C1 segment of cervical spinal cord (tissue), 14 donors: Measurements from ENCODE around the gene MS4A6A.
"Not testable (repeated sequence)": the region's sequence is repeated elsewhere in the genome, so short reads cannot be mapped to it uniquely, and the experiment has no call there.

Experiments used
- DNase-seq, 14 donors: peaks; one replicate each; lab custom pipeline; 2025; lab: John Stamatoyannopoulos, UW

MS4A6A gene, protein sequence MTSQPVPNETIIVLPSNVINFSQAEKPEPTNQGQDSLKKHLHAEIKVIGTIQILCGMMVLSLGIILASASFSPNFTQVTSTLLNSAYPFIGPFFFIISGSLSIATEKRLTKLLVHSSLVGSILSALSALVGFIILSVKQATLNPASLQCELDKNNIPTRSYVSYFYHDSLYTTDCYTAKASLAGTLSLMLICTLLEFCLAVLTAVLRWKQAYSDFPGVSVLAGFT

DNA sequence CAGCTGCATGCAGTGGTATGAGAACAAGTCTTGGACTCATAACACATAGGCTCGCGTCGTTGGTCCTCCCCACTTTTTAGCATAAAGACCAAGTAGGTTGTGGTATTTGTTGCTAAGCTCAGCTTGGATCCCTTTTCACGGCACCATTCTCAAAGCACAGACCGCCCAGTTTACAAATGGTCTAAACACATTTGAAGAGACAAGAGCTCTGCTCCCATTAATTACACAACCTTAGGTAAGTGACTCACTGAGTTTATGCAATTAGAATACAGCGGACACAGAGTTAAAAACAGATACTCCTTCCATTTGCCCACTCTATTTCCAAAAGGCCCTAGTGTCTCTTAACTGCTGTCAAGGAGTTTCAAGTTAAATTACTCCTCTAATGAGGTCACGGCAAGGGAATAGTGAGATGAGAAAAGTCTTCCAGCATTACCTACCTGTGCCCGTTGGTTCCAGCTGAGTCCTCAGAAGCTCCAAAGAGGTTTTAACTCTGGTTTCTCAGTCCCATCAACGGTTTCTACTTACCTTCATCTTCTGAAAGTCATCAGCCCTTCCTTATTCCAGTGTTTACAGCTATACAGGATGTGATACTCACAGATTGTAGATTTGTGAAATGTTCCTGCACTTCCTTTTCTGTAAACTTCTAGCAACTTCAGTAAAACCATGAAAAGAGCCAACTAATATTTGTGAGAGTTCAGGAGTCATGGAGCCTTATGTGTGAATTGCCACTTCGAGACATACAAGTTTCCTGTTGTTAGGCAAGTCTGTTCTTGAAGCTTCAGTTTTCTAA lies at the start of gene MS4A6A:
TSS of gene MS4A6A (minus strand) at position 543 of the 790 bp plus-strand sequence. CDS start 1,356 bp downstream, outside the sequence.
- no peak for DNase-seq

DNA sequence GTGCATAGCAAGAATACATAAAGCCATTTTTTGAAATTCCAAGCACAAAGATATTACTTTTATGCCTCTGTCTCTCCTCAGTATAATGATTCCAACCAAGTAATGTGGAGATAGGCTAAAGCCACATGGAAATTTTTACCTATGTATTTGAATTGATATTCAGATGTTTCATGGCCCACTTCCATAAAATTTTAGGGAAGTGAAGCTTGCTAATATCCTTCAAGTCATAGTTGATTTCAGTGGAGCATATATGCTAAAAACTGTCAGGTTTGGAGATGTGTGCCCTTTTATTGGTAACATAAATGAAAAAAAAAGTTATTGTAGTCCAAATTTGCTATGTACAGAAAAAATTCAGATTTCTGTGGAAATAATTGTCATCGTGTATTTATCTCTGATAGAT lies 47.8 kb upstream of the MS4A6A start:
- no peak for DNase-seq

DNA sequence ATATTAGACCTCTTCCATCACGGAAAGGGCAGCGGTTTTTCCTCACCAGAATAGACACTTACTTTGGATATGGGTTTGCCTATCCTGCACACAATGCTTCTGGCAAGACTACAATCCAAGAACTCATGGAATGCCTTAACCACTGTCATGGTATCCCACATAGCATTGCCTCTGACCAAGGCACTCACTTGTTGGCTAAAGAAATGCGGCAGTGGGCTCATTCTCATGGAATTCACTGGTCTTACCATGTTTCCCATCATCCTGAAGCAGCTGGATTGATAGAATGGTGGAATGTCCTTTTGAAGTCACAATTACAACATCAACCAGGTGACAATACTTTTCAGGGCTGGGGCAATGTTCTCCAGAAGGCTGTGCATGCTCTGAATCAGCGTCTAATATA lies 39.3 kb upstream of the MS4A6A start:
- no peak for DNase-seq

DNA sequence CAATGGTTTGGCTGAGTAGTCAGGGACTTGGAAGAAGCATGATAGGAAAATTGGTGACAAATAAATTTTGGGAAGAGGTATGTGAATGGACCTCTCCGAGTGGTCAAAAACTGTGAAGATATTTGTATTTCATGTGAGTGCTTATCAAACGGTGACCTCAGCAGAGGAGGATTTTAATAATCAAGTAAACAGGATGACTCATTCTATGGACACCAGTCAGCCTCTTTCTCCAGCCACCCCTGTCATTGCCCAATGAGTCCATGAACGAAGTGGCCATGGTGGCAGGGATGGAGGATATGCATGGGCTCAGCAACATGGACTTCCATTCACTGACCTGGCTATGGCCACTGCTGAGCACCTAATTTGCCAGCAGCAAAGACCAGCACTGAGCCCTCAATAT lies 38.8 kb upstream of the MS4A6A start:
- no peak for DNase-seq

DNA sequence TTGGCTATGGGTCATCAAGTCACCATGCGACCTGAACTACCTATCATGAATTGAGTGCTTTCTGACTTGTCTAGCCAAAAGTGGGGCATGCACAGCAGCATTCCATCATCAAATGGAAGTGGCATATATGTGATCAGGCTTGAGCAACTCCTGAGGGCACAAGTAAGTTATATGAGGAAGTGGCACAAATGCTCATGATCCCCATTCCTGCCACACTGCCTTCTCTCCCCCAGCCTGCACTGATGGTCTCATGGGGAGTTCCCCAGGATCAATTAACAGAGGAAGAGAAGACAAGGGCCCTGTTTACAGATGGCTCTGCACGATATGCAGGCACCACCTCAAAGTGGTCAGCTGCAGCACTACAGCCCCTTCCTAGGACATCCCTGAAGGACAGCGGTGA lies 38.3 kb upstream of the MS4A6A start:
- no peak for DNase-seq

DNA sequence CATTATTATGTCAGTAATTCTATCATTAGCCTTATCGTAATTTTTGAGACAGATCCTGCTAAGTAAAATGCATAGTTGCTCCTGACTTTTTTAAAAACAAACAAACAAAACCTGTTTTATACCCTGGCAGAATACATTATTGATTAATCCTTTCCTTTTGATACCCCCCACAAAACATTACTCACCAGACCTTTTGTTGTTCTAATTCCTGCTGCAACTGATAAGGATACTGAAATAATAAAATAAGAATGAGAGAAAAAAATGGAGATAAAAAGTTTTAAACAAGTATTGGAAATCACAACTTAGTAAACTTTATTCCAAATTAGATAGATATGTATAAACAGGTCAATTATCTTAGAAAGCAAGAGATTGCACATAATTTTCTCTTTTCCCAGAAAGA lies 31.5 kb upstream of the MS4A6A start:
- DNase-seq, result no peak

DNA sequence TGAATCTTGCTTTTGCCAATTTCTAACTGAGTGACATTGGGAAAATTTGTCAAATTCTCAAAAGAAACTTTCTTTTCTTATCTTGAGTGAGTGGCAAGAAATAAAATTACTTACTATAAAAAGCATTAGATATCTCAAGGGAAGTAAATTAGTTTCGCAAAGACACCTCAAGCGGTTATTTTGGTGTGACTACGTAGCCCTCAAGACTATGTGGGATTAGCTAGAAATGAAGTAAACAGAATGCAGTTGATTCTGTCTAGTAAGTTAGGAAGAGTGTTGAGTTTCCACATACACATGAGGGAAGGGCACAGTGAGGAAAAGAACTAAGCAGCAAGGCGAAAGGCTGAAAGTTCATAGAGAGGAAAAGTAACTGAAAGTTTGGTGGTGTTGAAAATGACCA lies 28.3 kb upstream of the MS4A6A start:
- DNase-seq, result no peak

DNA sequence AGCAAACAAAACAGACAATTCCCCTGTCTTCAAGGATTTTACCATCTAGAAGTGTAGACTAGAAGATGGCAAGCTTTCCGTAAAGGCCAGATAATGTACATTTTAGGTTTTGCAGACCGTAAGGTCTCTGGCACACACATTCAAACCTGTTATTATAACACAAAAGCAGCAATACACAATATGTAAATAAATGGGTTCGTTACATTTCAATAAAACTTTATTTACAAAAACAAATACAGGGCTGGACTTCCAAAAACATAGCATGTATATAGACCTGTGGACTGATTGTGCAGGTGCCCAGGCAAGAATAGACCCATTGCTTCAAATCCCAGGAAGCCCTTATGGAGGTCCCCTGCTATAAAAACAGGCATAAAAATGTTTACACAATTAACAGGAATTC lies 27.1 kb upstream of the MS4A6A start:
- no peak for DNase-seq

DNA sequence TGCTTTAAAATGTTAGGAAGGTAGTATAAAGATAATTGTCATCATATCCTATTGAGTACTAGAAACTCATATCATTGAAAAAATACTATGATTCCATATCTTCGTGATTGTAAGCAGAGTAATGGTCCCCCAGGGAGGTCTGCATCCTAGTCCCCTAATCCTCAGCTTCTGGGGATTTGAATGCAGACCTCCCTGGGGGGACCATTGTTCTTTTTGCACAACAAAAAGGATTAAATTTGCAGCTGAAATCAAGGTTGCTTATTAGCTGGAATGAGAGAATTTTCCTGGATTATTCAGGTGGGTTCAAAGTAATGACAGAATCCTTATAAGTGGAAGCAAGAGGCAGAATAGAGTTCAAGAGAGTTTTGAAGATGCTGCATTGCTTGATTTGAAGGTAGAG lies 26.1 kb upstream of the MS4A6A start:
- DNase-seq, result no peak

DNA sequence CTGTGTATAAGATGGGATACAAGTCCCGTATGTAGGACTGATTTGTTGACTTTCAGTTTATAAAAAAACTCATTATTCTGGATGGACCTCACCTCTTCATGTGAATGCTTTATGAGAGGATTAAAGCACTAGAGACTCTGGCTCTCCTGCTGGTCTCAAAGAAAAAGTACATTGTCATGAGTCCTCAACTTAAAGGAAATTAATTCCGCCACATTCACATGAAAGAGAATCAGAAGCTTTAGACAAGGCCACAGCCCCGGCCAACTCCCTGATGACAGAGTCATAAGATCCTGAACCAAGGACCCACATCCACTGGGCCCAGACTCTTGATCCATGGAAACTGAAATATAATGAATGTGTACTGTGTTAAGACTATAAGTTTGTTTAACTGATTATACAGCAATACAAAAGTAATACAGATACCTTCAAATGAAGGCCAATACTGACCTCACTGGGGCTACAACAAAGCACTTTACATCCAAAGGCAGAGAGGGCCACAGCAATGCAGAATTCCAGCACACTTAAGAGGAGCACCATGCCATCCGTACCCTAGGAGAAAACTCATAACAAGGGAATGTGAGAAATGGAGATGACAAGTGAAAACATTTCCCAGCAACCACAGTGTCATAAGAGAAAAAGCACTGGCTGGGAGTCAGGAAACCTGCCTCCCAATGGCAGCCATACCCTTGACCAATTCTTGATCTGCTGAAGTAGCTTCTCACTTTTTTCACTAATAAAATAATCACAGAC lies 25.4 kb upstream of the MS4A6A start:
- no peak for DNase-seq

DNA sequence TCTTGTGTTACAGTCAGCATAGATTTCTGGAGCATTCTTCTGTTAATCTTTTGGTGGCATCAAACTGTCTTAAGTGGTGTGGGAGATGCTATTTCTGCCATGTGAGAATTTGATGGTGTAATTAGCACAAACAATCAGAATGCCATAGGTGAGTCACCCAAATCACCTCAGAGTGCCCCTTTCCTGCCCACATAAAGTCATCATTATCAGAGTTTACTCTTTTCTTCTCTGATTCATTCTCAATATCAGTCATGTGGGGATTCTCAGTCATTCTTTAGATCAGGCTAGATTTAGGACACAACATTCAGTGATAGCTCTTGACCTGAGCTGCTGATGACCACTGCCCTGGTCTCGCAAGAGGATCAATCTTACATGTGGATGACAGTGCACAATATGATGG lies 23.7 kb upstream of the MS4A6A start:
- DNase-seq, result no peak

DNA sequence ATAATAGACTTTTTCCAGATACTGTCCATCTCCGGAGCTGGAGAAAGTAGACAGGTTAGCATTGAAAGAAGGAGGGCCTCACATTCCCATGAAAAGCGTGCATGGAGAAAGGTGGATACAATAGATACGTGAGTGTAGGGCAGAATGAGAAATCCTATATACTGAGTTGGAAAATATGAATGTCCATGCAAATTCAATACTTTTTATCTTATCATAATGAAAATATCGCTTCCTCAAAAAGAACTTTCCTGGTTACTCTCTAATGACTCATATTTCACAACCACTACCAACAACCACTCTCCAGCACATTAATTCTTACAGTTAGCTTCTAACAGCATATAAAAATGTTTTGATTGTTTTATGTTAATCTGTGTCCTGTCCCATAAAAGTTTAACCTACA lies 22.0 kb upstream of the MS4A6A start:
- no peak for DNase-seq

DNA sequence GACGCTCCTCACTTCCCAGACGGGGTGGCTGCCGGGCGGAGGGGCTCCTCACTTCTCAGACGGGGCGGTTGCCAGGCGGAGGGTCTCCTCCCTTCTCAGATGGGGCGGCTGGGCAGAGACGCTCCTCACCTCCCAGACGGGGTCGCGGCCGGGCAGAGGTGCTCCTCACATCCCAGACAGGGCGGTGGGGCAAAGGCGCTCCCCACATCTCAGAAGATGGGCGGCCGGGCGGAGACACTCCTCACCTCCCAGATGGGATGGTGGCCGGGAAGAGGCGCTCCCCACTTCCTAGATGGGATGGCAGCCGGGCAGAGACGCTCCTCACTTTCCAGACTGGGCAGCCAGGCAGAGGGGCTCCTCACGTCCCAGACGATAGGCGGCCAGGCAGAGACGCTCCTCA lies 18.5 kb upstream of the MS4A6A start:
- not testable (repeated sequence) for DNase-seq

DNA sequence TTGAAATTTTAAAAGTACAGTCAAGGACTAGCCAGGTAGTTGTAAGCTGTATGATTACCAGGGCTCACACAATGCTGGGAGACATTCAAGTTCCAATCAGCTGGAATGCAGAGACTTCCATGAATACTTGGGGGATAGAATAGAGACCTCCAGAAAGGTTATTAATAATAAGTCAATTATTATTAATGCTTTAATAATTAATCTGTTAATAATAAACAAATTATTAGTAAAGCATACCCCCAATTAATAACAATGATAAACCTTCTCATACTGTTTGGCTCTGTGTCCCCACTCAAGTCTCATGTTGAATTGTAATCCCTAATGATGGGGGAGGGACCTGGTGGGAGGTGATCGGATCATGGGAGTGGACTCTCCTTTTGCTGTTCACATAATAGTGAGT lies 14.6 kb upstream of the MS4A6A start:
- no peak for DNase-seq

DNA sequence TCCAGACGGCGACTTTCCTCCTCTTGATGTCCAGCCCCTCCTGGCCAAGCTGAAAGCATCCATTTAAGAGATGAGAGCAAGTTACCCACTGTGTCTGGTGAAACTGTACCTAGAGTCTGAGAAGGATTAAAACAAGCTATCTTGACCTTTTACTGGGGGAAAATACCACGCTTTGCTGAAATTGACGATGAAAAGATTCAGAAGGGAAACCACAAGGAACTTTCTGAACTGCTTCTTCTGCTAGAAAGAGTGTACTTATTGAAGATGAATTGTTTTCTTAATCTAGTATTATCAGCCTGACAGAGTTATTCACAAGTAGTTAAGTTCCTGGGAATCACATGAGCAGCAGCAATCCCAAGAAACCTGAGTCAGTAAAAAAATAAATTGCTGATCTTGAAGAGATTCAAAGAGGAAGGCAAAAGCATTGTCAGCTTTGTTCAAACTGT lies 13.1 kb upstream of the MS4A6A start:
- DNase-seq, result no peak

DNA sequence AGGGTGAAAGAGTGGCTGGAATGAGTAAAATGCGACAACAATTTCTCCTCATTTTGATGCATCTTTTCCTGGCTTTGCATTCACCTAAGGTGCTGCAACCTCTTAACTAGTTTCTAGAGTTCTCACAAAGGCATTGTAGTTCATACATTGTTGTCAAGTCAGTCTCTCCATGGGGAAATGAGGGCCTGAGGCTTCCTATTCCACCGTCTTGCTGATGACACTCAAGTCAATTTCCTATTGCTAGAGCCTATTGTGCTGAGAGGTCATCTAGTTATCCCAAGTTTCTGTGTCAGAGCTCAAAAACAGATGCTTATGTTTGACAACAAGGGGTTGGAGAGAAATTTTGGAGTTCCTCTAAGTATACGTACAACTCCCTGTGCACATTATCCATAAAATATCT lies 11.6 kb upstream of the MS4A6A start:
- no peak for DNase-seq

DNA sequence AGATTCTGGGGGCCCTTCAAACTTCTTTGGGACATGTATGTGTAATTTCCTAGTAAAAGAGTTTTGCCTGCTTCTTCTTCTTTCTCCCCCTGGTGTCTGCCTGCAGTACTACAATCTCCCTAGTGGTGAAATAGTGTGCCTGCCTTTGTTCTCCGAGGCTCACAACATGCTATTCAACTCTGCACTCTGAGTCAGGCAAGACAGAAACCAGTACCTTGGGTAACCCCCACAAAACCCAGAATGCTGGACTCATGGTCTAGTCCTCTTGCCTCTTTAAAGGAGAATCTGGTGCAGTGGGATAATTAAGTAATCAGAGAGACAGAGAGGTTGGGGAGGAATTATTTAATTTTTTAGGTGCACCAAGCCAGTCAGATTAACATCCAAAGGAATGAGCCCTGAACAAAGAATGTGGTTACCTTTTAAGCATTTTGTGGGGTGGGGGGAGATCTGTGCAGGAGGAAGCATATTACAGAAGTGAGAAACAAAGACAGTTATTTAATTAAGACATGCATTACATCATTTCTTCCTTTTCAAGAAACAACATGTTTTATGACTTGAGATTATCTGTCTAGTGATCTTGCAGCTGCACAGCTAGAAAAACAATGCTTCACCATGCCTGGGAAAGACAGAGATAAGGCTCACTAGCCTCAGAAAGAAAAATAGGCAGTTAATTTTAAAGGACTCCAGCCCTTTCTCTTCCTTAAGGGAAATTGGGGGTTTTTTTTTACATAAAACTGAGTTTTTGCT lies 11.0 kb upstream of the MS4A6A start:
- DNase-seq, result peak in 1 of 14 donors; percentile 27

DNA sequence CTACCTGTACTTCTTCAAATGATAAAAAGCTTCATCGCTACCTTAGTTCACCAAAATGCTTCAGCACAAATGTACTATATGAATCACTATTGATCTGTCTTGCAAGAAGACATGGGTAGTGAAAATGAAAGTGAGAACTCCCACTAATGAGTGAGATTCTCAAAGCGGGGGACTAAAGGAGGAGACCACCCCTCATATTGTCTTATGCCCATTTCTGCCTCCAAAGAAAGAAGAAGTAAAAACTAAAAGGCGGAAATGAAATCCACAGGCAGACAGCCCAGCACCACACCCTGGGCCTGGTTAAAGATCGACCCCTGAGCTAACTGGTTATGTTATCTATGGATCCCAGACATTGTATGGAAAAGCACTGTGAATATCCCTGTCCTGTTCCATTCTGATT lies 9.7 kb upstream of the MS4A6A start:
- not testable (repeated sequence) for DNase-seq

DNA sequence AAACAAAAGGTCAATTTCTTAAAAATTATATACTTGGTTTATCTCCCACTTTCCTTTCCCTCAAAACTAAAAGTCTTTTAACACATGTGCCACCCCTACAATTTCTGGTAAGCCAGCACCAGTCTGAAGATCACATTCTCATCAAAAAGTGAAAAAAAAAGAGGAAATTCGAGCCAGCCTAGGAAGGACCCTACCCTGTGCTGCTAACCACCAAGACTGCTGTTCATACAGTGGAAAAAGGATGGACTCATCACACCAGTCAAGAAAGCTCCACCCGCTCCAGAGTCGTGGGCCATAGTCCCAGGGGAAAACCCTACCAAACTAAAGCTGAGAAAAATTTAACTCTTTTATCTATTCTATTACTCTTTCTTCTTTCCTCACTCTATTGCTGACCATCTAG lies 5.6 kb upstream of the MS4A6A start:
- not testable (repeated sequence) for DNase-seq

DNA sequence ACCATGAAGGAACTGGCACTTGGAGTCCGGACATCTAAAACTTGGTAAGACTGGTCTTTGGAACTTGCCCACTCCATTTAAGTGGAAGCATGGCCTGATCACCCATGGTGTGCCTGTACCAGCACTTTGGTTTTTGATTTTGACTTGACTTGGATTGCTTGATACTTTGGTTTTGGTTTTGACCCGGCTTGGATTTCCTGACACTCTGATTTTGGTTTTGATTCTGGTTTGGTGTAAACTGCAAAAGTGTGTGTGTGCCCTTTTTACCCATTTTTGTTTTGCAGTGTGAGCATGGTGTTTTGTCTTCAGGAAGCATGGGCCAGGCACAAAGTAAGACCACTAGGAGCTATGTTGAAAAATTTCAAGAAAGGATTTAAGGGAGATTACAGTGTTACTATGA lies 3.2 kb upstream of the MS4A6A start:
- DNase-seq, result not testable (repeated sequence)

DNA sequence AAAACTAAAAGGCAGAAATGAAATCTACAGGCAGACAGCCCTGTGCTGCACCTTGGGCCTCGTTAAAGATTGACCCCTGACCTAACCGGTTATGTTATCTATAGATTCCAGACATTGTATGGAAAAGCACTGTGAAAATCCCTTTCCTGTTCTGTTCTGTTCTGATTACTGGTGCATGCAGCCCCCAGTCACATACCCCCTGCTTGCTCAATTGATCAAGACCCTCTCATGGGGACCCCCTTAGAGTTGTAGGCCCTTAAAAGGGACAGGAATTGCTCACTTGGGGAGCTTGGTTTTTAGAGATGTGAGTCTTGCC lies 2.6 kb upstream of the MS4A6A start:
- DNase-seq, result not testable (repeated sequence)
